ENCODE results near the gene LPCAT1.

LPCAT1 gene

GRCh38 chr5:1494780-1495524 lies 28.8 kb downstream of the LPCAT1 start:
- no peak for DNase-seq

- DNase-seq = no peak
Measured at GRCh38 chr5:1493941-1494340, 29.8 kb downstream of the LPCAT1 start.

DNA sequence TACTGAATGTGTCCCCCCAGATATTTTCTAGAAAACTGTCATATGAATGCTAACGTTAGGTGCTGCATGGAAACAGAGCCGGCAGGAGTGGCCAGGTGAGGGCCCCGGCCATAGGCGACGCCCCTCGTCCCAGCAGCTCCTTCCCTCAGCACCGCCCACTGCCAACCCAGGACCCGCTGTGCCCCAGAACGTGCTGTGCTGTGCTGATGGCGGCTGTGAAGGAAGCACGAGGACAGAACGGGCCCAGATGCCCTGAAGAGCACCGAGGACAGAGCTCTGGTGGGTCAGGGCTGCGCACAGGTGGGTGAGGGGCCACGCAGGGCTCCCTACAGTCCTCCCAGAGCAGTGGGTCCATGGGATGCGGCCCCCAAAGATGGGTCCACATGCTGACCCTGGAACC lies 30.3 kb downstream of the LPCAT1 start:
- DNase-seq = no peak

- no peak for DNase-seq
Measured at GRCh38 chr5:1492757-1493156, 31.0 kb downstream of the LPCAT1 start.

DNA sequence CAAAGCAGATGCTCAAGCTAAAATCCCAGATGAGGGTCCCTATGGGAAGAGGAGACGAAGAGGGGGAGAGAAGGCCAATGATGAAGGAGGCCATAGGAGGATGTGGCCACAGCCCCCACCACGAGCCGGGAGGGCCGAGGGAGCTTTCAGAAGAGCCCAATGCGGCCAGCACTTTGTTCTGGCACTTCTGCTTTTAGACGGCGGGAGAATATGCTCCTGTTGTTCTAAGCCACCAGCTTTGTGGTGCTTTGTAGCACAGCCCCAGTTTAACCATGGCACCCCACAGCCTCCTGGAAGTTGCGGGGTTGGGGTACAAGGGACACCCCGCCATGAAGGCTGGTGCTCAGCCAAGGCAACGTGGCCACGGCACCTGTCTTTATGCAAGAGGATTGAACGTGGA lies 33.4 kb downstream of the LPCAT1 start:
- no peak for DNase-seq

DNA sequence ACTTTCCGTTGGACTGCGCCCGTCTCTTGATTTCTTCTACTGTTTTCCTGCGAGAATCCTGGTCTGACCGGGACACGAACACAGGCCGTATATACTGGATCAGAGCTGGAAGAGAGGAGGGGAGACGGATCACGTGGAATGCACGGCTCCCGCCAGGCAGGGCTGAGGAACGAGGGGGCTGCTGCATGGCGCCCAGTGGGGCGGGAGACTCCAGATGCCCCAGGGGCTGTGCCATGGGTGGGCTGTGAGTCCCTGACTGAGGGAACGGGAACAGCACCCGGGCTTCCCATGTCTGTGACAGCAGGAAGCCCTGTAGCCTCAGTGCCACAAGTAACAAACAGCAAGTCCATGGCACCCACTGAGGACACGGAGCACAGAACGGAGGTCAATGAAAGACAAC lies 34.0 kb downstream of the LPCAT1 start:
- no peak for DNase-seq

GRCh38 chr5:1488882-1489680 lies 34.7 kb downstream of the LPCAT1 start:
- no peak for DNase-seq

DNA sequence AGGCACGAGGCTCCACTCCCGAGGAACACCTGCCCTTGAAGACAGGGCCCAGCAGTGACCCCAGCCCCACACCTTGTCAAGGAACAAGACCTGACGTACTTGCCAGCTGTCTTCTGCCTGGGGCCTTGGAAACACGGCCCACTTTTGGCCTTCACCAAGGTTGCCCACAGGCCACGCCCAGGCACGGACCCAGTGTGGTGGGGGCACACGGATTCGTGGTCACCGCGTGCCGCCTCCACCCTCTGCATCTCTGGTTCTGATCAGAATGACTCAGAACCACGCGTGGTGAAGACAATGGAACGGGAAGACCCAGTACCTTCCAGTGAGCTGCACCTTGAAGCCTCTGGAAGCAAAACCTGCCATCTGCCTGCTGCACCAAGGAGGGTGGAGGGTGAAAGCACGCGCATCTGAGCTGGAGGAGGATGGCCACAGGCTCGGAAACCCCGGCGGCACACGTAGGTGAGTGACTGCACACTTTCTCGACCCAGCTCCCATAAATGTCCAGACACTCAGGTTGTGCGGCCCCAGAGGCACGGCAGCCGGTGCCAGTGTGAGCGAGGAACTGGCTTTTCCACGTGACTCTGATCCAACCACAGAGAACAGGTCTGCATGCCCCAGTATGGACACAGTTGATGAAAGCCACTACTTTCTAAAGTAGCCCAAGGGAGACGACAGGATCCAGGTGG lies 36.5 kb downstream of the LPCAT1 start:
- DNase-seq = no peak

- no peak for DNase-seq
Measured at GRCh38 chr5:1486271-1486670, 37.5 kb downstream of the LPCAT1 start.

- no peak for DNase-seq
Measured at GRCh38 chr5:1485579-1486118, 38.1 kb downstream of the LPCAT1 start.

- no peak for DNase-seq
Measured at GRCh38 chr5:1484730-1485578, 38.8 kb downstream of the LPCAT1 start.

GRCh38 chr5:1483856-1484729 lies 39.7 kb downstream of the LPCAT1 start:
- no peak for DNase-seq

DNA sequence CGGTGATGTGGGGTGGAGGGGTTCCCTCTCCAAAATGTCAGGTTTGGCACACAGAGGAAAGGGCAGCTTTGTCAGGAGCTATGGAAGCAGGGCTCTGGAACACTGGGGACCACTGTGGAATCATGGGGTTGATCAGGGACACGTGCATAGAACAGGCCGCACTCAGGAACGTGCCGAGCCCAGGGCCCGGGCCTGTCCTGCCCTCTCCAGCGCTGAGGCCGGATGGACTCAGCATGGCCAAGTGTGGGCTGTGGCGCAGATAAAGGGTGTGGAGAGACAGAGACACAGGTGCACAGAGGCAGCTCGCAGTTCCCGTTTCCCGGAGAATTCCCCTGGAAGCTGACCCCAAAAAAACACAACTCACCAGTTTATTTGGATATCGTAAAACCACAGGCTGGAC lies 40.7 kb downstream of the LPCAT1 start:
- DNase-seq = no peak

DNA sequence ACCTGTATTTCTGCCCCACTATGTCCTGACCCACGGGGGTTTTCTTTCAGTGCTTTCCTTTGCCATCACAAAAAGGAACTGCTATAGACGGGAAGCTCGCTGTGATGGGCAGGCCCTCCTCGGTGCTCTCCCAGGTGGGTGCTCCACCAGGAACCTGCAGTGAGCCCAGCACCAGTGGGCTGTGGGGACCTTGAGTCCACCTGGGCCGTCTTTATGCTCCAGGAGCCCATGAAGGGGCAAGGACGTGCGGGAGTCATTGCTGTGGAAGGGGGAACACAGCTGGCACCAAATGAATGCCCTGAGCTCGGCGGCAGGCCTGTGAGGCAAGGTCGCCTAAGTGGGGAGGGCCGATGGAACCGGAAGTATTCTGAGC lies 41.8 kb downstream of the LPCAT1 start:
- DNase-seq = no peak

DNA sequence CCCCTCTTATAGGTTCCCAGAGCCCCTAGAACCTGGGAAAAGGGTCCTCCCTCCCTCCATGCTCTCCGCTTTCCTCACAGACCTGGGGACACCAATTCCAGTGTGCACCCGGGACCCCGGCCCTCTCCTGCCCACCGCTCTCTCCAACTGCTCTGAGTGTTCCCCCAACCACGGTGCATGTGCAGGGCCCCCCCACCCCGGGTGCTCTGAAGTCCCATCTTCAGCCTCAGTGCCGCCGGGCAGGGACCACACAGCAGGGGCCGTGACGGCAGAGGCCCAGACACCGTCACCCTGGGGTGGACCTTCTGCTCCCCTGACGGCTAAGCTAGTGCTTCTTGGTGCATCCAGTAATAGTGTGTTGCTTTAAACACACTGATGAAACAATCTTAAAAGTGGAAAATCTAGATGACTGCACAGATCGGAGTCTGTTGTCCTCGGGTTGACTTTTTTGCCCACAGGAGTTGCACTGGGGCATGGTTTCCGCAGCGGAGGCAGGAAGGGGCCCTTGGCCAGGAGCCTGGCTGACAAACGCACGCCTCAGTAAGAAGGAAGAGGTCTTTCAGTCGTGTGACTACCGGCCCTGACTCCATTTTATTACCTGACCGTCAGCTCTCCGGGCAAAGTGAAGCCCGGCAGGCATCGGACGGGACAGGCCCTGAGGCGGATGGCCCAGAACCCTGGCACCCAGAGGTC lies 42.3 kb downstream of the LPCAT1 start:
- no peak for DNase-seq

GRCh38 chr5:1480806-1481205 lies 43.0 kb downstream of the LPCAT1 start:
- no peak for DNase-seq

- DNase-seq = no peak
Measured at GRCh38 chr5:1480217-1480616, 43.5 kb downstream of the LPCAT1 start.

GRCh38 chr5:1479581-1480188 lies 44.1 kb downstream of the LPCAT1 start:
- no peak for DNase-seq

- no peak for DNase-seq
Measured at GRCh38 chr5:1479066-1479465, 44.7 kb downstream of the LPCAT1 start.

GRCh38 chr5:1478271-1479035 lies 45.3 kb downstream of the LPCAT1 start:
- no peak for DNase-seq

Measured in activated CD4-positive, CD25-positive, alpha-beta regulatory T cell treated with anti-CD3 and anti-CD28 coated beads, Interleukin-2, amount 50 U/mL, for 72 hours (primary cell).